ENCODE measurements around the gene PHAF1. TPM values are rescaled to one million over a fixed set of nuclear protein-coding genes. Genes with fewer than 3 reads are reported as not detected.
"Not testable (repeated sequence)": the region's sequence is repeated elsewhere in the genome, so short reads cannot be mapped to it uniquely, and the experiment has no call there.

Gene PHAF1
- total RNA-seq, 1 donor from 2014 or later = 17.1 TPM

DNA sequence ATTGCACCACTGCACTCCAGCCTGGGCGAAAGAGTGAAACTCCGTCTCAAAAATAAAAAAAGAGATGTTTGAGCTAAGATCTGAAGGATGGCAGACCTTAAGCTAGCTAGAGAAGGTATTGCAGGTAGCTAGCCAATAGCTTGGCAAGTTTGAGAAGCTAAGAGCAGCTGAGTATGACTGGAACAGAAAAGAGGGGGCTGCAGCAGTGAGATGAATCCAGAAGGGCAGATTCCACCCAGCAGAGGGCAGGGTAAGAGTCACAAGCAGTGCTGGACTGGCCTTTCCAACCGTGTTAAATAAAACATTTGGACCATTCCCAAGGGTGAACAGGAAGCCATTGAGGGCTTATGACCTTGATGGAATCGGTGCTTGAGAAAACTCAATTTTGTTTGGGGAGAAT lies 5.7 kb upstream of the PHAF1 start:
- no peak for FAIRE-seq
- no peak for DNase-seq (ENCODE audit: low spot score in 2 of 2)

DNA sequence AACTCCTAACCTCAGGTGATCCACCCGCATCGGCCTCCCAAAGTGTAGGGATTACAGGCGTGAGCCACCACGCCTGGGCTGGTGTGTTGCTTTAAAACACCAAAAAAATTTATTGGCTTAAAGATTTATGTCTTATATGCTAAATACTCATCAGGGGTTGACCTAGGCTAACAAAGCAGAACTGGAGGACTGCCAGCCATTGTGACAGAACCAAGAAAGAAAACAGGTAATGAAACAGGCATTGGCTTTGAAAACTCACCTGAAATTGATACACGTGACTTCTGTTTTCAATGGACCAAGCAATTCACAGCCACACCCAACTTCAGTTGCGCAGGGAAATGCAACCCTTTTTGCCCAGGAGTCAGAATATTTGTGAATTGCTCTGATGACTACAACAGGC lies 4.9 kb upstream of the PHAF1 start:
- no peak for FAIRE-seq
- no peak for DNase-seq (ENCODE audit: low spot score in 2 of 2)

DNA sequence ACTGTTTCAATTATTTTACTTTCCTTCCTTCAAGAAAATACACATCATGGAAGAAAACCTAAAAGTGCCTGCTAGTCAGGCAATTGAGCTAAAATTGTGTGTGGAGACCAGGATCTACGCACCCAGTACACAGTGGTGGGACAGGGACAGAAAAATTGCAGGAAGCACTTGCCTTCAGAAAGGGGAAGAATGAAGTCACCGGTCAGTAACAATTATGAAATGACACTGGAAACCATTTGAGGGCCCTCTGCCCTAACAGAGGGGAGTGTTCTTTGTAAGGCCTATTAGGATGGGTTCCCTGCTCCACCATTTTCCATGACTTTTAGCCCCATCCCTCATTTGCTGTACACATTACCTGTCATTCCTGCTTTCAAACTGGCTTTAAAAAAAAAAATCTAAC lies 4.5 kb upstream of the PHAF1 start:
- no peak for FAIRE-seq
- DNase-seq (ENCODE audit: low spot score in 2 of 2) = no peak

DNA sequence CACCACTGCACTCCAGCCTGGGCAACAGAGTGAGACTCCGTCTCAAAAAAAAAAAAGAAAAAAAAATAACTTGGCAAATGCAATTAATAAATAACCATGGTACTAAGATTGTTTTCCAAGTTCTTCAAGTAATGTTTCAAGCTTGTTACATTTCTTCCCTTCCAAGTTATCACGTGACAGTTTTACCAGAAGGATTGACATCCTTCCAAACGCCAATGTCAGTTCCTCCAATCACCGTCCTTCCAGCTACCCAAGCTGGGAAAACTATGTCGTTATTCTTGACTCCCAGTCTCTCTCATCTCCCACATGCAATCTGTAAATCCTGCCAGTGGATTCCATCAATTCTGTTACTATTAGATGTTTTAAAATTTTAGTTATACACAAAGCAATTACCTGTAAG lies 3.9 kb upstream of the PHAF1 start:
- FAIRE-seq (no peak), DNase-seq (ENCODE audit: low spot score in 2 of 2) (no peak)

DNA sequence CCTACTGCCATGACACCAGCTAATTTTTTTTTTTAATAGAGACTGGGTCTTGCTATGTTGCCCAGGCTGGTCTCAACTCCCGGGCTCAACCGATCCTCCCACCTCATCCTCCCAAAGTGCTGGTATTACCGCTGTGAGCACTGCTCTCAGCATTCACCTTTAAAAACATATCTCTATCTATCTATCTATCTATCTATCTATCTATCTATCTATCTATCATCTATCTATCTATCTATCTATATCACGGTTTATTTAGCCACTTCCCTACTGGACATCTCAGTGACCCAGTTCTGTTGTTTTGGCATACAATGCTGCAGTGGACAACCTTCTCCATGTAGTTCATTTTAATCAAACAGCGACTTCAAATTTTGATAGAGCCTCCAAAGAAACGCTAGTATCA lies 1.3 kb upstream of the PHAF1 start:
- no peak for DNase-seq (ENCODE audit: low spot score in 2 of 2)
- FAIRE-seq = no peak

DNA sequence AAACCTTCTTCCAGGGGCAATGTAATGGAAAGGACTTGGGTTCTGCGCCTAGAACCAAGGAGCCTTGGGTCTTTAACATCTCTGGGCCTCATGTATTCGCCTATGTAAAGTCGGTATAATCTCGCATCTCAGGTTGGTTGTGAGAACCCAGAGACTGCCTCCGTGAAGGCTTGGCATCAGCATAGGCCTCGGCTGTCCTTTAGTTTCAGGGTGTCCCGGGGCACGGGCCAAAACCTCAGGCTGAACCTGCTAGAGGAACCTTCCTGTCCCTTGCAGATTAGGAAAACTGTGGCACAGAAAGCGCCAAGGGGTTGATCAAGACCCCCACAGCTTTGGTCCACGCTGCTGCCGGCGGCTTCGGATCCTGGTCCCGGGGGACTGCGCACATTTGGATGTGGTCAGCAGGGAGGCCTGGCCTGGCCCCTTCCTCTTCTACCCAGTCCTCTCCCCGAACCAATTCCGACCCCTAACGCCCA lies 772 bp upstream of the PHAF1 start:
- FAIRE-seq (no peak), DNase-seq (ENCODE audit: low spot score in 2 of 2) (no peak)

DNA sequence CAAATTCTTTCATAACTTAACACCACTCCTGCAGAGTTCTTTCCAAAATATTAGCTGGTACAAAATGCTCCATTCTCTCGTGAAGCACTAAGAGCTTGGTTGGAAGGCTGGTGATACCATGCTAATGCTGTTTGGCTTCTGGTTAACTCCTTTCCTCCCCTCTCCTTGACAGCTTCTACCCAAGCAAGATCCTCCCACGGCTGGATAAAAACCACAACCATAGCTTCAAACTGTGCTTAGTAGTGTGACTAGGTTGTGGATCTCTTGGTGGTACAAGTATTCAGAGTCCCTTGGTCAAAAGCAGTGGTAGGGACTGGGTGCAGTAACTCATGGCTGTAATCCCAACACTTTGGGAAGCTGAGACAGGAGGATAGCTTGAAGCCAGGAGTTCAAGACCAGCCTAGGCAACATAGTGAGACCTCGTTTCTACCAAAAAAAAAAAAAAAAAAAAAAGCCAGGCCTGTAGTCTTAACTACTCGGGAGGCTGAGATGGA lies 2.3 kb downstream of the PHAF1 start:
- DNase-seq (ENCODE audit: low spot score in 2 of 2) = no peak
- no peak for FAIRE-seq

DNA sequence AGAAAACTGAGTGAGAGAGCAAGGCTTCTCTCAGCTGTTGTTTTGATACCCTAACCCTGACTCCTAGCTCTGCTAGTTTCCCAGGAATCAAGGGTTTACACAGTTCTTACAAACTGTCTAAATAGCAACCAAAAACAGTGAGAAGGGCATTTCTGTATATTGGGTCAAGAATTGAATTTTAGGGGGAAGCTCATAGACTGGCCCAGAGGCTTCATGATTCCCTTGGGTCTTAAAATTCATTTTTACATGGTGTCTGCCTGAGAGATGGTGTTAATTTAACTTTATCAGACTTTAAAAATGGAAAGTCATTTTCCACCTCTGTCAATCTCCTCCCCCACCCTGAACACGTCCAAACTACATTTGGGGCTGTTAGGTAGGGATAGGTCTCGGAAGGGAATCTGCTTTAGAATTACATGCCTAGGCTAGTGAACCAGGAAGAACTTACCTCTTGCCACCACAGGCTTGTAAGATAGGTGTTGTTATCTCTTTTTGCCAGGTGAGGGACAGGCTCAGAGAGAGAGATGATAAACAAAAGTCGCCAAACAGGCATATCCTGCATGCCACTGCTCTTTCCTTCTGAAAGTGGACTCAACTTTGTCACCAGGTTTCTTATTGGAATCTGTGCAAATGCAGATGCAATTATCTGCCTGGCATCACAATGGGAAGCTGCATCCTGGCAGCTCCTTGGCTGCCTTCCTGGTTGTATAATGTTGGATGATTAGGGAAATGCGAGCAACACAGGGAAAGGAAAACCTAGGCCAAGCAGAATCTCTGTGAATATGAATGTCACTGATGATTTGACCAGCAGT lies 3.1 kb downstream of the PHAF1 start:
- no peak for DNase-seq (ENCODE audit: low spot score in 2 of 2)
- FAIRE-seq = no peak

DNA sequence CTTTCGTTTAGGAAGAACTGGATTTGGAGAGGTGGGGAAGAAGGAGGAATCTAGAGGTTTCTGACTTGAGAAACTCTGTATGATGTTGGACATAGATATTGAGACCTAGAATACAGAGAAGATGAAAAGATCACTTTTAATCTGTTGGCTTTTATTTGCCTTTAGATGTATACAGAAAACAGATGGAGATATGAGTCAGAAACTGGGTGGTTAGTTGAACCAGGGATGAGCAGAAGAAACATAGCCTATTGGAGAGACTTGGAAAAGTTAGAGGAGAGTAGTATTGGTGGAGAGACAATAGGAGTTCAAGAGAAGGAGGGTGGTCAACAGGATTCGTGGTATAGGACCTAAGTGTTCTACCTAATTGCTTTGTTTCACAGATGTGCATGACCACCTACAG lies 5.1 kb downstream of the PHAF1 start:
- FAIRE-seq = no peak
- no peak for DNase-seq (ENCODE audit: low spot score in 2 of 2)

DNA sequence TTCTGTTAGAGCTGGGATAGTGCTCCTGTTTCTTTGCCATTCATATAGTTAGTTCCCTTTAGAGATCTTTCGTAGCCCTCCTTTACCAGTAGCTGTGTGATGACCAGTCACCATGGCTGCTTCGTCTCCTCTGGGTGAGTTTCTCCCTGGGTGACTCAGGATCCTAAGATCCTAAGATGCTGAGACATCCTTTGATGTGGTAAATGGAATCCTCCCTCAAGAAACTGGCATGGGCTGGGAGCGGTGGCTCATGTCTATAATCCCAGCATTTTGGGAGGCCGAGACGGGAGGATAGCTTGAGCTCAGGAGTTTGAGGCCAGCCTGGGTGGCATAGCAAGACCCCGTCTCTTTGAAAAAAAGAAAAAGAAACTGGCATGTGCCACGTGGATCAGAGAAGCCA lies 5.9 kb downstream of the PHAF1 start:
- no peak for DNase-seq (ENCODE audit: low spot score in 2 of 2)
- FAIRE-seq = no peak

DNA sequence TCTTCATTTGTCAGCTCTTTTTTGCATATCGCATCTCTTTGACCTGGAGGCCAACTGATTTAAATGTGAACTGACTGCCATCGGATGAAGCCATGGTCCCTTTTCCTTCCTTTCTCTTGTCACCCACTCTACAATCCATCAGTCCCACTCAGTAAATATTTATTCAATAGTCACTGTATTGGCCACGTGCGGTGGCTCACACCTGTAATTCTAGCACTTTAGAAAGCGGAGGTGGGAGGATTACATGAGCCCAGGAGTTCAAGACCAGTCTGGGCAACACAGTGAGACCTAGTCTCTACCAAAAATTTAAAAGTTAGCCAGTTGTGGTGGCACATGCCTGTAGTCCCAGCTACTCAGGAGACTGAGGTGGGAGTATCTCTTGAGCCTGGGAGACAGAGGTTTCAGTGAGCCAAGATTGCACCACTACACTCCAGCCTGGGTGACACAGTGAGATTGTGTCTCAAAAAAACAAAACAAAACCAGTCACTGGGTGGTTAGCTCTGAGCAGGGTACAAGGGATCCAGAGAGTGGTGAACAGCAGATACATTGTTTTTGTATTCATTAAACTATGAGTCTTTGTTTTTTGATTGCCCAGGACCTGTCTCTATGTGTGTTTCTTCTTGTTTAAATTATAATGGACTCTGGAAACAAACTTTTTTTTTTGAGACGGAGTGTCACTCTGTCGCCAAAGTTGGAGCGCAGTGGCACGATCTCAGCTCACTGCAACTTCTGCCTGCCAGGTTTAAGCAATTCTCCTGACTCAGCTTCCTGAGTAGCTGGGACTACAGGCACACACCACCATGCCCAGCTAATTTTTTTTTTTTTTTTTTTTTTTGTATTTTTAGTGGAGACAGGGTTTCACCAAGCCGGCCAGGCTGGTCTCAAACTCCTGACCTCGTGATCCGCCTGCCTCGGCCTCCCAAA lies 6.9 kb downstream of the PHAF1 start:
- FAIRE-seq (no peak), DNase-seq (ENCODE audit: low spot score in 2 of 2) (no peak)

DNA sequence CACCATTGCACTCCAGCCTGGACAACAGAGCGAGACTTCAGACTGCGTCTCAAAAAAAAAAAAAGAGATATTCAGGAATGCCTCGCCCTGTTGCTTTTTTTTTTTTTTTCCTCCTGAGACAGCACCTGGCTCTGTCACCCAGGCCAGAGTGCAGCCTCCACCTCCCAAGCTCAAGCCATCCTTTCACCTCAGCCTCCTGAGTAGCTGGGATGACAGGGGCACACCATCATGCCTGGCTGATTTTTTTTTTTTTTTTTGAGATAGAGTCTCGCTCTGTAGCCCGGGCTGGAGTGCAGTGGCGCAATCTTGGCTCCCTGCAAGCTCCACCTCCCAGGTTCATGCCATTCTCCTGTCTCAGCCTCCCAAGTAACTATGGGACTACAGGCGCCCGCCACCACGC lies 8.0 kb downstream of the PHAF1 start:
- no peak for DNase-seq (ENCODE audit: low spot score in 2 of 2)
- no peak for FAIRE-seq

DNA sequence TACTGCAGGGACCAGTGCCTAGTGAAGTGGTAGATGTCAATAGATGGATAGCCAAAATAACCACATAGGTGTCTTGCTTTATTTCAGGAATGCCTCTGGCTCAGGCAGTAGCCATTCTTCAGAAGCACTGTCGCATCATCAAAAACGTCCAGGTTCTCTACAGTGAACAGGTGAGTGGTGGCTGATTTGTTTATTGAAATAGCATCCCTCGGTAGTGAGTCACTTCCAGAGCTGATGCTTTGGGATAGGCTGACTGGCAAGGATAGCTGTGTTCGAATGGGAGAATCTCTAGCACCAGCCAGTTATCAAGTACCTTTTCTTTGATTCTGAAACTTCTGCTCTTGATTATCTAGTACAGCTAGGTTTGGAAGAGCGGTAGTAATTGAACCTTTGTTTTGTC lies 10.3 kb downstream of the PHAF1 start:
- no peak for FAIRE-seq
- no peak for DNase-seq (ENCODE audit: low spot score in 2 of 2)

DNA sequence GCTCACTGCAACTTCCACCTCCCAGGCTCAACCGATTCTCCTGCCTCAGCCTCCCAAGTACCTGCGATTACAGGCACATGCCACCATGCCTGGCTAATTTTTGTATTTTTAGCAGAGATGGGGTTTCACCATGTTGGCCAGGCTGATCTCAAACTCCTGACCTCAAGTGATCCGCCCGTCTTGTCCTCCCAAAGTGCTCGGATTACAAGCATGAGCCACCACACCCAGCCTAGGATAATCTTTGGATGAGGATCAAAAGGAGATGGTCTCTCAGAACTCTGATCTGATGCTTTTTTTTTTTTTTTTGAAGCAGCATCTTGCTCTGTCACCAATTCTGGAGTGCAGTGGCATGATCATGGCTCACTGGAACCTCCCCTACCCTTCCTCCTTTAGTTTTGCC lies 13.1 kb downstream of the PHAF1 start:
- not testable (repeated sequence) for FAIRE-seq; DNase-seq (ENCODE audit: low spot score in 2 of 2)

DNA sequence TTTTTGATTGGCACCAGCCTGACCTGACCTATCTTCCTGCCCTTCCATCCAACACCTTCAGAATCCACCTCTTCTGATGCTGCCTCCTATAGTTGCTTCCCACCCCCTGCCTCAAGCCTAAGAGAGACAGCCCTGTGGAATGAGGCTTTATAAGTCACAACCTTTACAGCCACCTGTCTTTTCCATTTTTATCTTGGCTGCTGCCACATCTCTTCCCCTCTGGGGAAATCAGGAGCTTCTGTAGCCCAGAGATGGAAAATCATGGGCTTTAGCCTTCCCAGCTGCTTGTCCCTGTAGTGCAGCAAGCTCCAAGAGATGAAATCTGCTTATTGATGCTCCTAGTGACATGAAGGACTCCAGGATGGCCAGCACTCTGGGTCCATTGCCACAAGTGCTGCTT lies 18.7 kb downstream of the PHAF1 start:
- DNase-seq (ENCODE audit: low spot score in 2 of 2) (no peak), FAIRE-seq (no peak)

DNA sequence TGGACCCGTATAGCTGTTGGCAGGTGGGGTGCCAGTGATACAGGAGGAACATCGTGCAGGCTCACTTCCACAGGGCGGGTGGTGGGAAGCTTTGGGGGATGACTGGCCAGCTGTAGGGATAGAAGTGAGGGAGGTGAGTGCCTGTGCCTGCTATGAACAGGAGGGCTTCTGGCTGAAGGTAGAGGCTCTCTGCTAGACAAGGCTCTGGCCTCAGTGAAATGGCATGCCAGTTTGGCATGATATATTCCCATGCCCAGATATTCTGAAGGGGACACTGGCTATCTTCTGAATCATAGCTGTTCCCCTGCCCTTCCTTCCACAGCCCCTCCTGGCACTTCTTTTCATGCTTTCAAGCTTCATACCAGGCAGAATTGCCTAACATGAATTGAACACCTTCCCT lies 19.1 kb downstream of the PHAF1 start:
- no peak for FAIRE-seq
- DNase-seq (ENCODE audit: low spot score in 2 of 2) = no peak

DNA sequence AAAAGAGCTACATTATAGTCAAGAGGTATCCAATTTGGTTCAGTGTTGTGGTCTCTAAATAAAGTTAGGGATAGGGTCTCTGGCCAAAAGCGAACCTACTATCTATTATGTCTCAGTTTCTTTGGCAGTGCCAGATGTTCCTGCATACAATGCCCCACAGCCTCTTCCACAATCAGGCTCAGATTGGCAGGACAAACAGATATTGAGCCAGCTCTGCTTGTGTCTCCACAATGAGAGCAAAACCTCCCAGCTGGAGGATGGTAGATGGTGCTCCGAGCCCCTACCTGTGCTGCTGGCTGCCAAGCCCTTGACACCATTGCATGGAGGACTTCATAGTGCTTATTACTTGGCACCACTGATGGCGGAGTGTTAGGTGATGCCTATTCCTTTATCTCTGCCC lies 19.7 kb downstream of the PHAF1 start:
- DNase-seq (ENCODE audit: low spot score in 2 of 2) = no peak

DNA sequence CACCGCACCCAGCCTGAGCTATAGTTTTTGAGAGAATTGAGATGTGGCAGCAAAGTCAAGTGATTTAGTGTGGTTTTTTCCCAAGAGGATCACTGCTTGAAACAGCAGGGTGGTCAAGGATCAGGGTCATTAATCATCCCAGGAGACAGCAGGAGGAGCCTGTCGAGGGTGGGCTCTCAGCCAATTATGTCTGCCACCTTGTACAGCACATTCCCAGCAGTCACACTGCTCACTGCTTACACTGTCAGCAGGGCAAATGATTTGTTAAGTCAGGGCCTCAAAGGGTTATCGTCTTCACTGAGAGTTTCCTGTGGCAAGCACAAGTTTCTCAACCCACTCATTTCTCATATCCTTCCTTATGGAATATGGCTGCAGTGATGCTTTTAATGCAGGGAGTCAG lies 27.9 kb downstream of the PHAF1 start:
- no peak for DNase-seq (ENCODE audit: low spot score in 2 of 2)
- no peak for FAIRE-seq

More for the DNA sequence above, 19.7 kb downstream of the PHAF1 start:
- no peak for FAIRE-seq

DNA sequence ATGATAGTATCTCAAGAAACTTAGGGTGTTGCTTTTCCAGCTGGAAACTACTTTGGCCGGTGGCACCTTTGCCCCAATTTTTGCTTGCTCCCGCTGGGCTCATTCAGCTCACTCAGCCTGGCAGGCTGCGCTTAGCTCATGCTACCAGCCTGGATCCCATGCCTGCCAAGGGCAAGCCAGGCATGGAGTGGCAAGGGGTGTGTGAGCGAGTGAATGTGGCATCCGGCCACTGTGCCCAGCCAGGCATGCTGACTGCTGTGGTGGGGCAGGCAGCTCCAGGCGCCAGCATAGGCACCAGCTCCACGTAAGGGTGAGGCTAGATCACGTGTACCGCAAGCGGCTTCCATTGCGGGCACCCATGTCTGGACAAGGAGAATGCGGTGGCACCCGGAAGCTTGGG lies 31.6 kb downstream of the PHAF1 start:
- no peak for FAIRE-seq
- DNase-seq (ENCODE audit: low spot score in 2 of 2) = no peak

DNA sequence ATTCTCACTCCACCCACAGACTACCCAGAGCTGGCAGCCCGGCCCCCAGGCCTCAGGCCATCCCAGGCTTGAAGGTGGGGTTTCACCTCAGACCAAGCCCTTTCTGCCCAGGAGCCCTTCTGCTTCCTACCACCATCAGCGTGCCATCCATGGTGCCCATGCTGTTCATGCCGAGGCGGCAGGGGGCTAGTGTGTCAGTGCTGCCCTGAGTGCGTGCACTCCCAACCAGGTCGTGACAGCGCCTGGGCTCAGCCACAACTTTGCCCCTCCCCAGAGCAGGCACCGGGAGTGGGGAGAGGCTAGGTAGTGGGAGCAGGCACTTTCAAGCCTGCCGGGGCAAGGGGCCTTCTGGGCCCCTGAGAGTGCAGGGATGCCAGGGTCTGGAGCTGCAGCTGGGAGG lies 32.6 kb downstream of the PHAF1 start:
- DNase-seq (ENCODE audit: low spot score in 2 of 2) (no peak), FAIRE-seq (no peak)

DNA sequence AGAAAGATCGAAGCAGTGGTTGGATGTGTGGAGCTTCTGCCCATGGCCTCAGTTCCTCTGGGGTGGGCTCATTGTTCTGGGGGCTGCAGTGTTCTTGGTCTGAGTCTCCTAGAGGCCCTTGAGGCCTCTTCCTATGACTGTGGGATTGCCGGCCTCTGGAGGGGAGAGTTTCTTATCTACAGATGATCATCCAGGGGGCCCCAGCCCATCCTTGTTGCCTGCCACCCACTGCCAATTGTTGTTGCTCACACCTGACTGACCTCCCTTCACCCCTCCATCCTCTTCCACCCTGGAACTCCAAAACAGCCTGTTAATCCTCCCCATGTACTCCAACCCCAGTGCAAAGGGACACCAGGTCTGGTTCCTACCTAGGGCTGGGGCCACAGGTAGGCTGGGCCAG lies 35.2 kb downstream of the PHAF1 start:
- FAIRE-seq = no peak
- no peak for DNase-seq (ENCODE audit: low spot score in 2 of 2)
